ENCODE results near the gene ERBB3.
A peak's percentile ranks its signal among the peaks of the same experiment; 100 is the strongest.

The ERBB3 gene

DNA sequence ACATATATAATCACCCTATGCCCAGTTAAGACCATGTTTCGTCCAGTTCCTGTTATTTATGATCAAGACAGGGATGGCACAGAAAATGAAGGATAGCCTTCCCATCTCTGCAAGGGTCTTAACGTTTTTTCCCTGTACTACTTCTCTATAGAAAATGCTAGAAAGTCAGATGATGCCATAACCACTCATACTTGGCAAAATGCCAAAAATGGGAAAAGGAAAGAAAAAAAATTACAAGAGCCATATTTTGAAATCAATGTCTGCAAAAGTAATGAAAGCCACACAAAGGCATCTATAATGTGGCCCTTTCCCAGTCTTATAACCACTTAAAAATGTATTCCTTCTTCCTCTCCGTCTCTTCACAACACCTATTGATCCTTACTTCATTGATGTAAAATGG, 70.6 kb downstream of the ERBB3 start:
- no peaks in the 10 kb centered on the region; the same call in 1 of the 2 replicates for H3K36me3 ChIP-seq (ENCODE audit: insufficient read depth, low read length)
- no peak overlapping the region for H3K9ac ChIP-seq (ENCODE audit: low read depth, low read length)
- peaks cover 3% of the 10 kb centered on the region; the same call in 1 of the 2 replicates for H3K4me1 ChIP-seq (ENCODE audit: insufficient read depth, low read length)
- no peaks in the 10 kb centered on the region for H3K9me3 ChIP-seq (ENCODE audit: control insufficient read depth, insufficient read depth, low read length)

GRCh38 chr12:56151672-56152131, 71.7 kb downstream of the ERBB3 start:
- Histone ChIP-seq H3K36me3 (ENCODE audit: insufficient read depth, low read length) (no peaks in the 10 kb centered on the region; the same call in 1 of the 2 replicates), H3K9me3 (ENCODE audit: control insufficient read depth, insufficient read depth, low read length) (no peaks in the 10 kb centered on the region), H3K9ac (ENCODE audit: low read depth, low read length) (peak overlapping the region; percentile 94), H3K4me1 (ENCODE audit: insufficient read depth, low read length) (peaks cover 3% of the 10 kb centered on the region; the same call in 1 of the 2 replicates)

DNA sequence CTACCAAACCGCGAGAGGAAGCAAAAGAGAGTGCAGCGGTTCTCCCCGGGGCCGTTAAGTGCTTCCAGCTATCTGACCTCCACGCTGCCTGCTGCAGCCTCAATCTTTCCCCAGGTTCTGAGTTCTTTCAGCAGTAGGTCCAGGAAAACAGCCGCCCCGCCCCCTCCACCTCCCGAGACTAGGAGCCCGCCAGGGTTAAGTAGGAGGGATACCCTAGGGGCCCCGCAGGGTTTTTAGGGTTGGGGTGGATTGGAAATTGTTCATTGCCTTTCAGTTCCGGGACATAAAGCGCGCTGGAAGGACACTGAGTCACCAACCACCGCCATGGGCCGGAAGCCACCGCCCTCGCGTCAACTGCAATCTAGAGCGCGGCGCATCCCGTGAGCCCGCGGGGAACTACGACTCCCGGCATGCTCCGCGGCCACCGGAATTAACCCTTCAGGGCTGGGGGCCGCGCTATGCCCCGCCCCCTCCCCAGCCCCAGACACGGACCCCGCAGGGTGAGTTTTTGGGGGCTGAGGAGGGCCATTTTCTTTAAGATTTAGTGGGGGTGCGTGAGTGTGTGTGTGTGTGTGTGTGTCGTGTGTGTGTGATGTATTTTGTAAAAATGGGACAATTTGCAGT, 72.3 kb downstream of the ERBB3 start, which contains the start of gene MYL6B:
Gene MYL6B (plus strand): TSS at position 456 of the 624 bp plus-strand sequence. CDS start 1,332 bp downstream, outside the sequence.
- peaks cover 3% of the 10 kb centered on the region; the same call in 1 of the 2 replicates for H3K4me1 ChIP-seq (ENCODE audit: insufficient read depth, low read length)
- H3K9ac ChIP-seq (ENCODE audit: low read depth, low read length), result peak within 1 kb of the TSS; percentile 94
- H3K9me3 ChIP-seq (ENCODE audit: control insufficient read depth, insufficient read depth, low read length), result no peaks in the 10 kb centered on the region
- H3K36me3 ChIP-seq (ENCODE audit: insufficient read depth, low read length), result no peaks in the 10 kb centered on the region; the same call in 1 of the 2 replicates
